CD14-positive monocyte (primary cell): Measurements from ENCODE around the gene PKP4. TPM values are rescaled to one million over a fixed set of nuclear protein-coding genes. Genes with fewer than 3 reads are reported as not detected.

Experiments used
- DNase-seq, 3 donors: peaks; one replicate each; pipeline ENCODE4 v3.0.0-alpha.2; 2011 to 2022
- H2AFZ ChIP-seq: 2 replicates; pipeline ENCODE4 v1.6.0; 2012; ENCODE audit warnings: mild to moderate bottlenecking, low read depth, low read length, inconsistent platforms; ENCODE audit not compliant: insufficient read depth, poor library complexity, severe bottlenecking
- H3K27ac ChIP-seq, 2 donors: 1 replicate in 1 of 2; 2 replicates in 1 of 2; pipeline ENCODE4 v1.5.1; 2012 to 2013; ENCODE audit warnings: low read length in 2 of 2, control low read depth in 1 of 2, inconsistent platforms in 1 of 2, low read depth in 1 of 2, mild to moderate bottlenecking in 1 of 2
- H3K27me3 ChIP-seq, 2 donors: one replicate each; pipeline versions ENCODE4 v1.6.0 to v1.6.1; 2011 to 2013; ENCODE audit warnings: low read length in 2 of 2; ENCODE audit not compliant: control insufficient read depth in 2 of 2, insufficient read depth in 2 of 2
- H3K36me3 ChIP-seq, 2 donors: replicated peaks in 1 of 2; 1 replicate in 1 of 2; 2 replicates in 1 of 2; pipeline versions ENCODE4 v1.5.1 to v1.6.1; 2012 to 2013; ENCODE audit warnings: low read length in 2 of 2, control low read depth in 1 of 2, inconsistent platforms in 1 of 2, mild to moderate bottlenecking in 1 of 2; ENCODE audit not compliant: insufficient read depth in 2 of 2, control insufficient read depth in 1 of 2
- H3K4me1 ChIP-seq, 2 donors: 1 replicate in 1 of 2; 2 replicates in 1 of 2; pipeline versions ENCODE4 v1.5.1 to v1.6.1; 2012 to 2013; ENCODE audit warnings: low read length in 2 of 2, control low read depth in 1 of 2, inconsistent platforms in 1 of 2, mild to moderate bottlenecking in 1 of 2, moderate library complexity in 1 of 2; ENCODE audit not compliant: insufficient read depth in 2 of 2, control insufficient read depth in 1 of 2
- H3K4me2 ChIP-seq: replicated peaks from 2 replicates; pipeline ENCODE3; 2012; ENCODE audit warnings: low read length, moderate library complexity, mild to moderate bottlenecking; ENCODE audit not compliant: poor library complexity, severe bottlenecking; ENCODE audit errors: extremely low read depth
- H3K4me3 ChIP-seq, 3 experiments: fragments of 200-600 bp in 1 of 3; sonication (generic) in 1 of 3; replicated peaks in 1 of 3; 1 replicate in 2 of 3; 2 replicates in 1 of 3; pipeline ENCODE4 v1.5.1; 2011 to 2013; ENCODE audit warnings: low read length in 3 of 3, mild to moderate bottlenecking in 3 of 3, control low read depth in 2 of 3, low read depth in 2 of 3, inconsistent platforms in 1 of 3, moderate library complexity in 1 of 3
- H3K79me2 ChIP-seq: 2 replicates; pipeline ENCODE4 v1.6.0; 2012; ENCODE audit warnings: mild to moderate bottlenecking, control low read depth, inconsistent platforms, low read length, moderate library complexity; ENCODE audit not compliant: insufficient read depth
- H3K9ac ChIP-seq: 2 replicates; pipeline ENCODE4 v1.6.0; 2017; ENCODE audit warnings: low read length, mild to moderate bottlenecking; ENCODE audit not compliant: insufficient read depth, poor library complexity, severe bottlenecking
- H3K9me3 ChIP-seq, 2 donors: replicated peaks in 1 of 2; 1 replicate in 1 of 2; 2 replicates in 1 of 2; pipeline versions ENCODE4 v1.5.1 to v1.6.1; 2012 to 2013; ENCODE audit warnings: low read length in 2 of 2, control low read depth in 1 of 2; ENCODE audit not compliant: control insufficient read depth in 1 of 2, insufficient read depth in 1 of 2
- H4K20me1 ChIP-seq: 2 replicates; pipeline ENCODE4 v1.6.0; 2012; ENCODE audit warnings: mild to moderate bottlenecking, low read length, control low read depth, moderate library complexity; ENCODE audit not compliant: insufficient read depth
- H3K27ac Mint-ChIP-seq, 7 donors: one replicate each; pipeline ENCODE4 v1.8.0; 2020; ENCODE audit warnings: mild to moderate bottlenecking in 7 of 7, mixed read lengths in 7 of 7, moderate library complexity in 6 of 7, inconsistent platforms in 2 of 7
- H3K27me3 Mint-ChIP-seq, 3 donors: one replicate each; pipeline ENCODE4 v1.8.0; 2021 to 2022; ENCODE audit warnings: low read depth in 3 of 3, mild to moderate bottlenecking in 3 of 3, mixed read lengths in 3 of 3, moderate library complexity in 3 of 3, inconsistent platforms in 1 of 3
- H3K36me3 Mint-ChIP-seq, 2 donors: one replicate each; pipeline ENCODE4 v1.8.0; 2020; ENCODE audit warnings: mixed read lengths in 2 of 2, inconsistent platforms in 1 of 2, mild to moderate bottlenecking in 1 of 2
- H3K4me1 Mint-ChIP-seq: one replicate; pipeline ENCODE4 v1.8.0; 2020; ENCODE audit warnings: mild to moderate bottlenecking, mixed read lengths
- H3K4me3 Mint-ChIP-seq, 2 donors: one replicate each; pipeline ENCODE4 v1.8.0; 2020; ENCODE audit warnings: mild to moderate bottlenecking in 2 of 2, mixed read lengths in 2 of 2, moderate library complexity in 1 of 2
- H3K9me3 Mint-ChIP-seq, 7 donors: one replicate each; pipeline ENCODE4 v1.8.0; 2020 to 2022; ENCODE audit warnings: mixed read lengths in 7 of 7, mild to moderate bottlenecking in 6 of 7, moderate library complexity in 6 of 7, inconsistent platforms in 2 of 7
- CTCF ChIP-seq: fragments of 200-600 bp; IDR thresholded peaks from one replicate; pipeline ENCODE4 v1.8.0; 2022; ENCODE audit warnings: antibody characterized with exemption, mild to moderate bottlenecking
- WGBS: methylation state at CpG from one replicate; pipeline ENCODE4 v1.1.5; 2013; ENCODE audit warnings: missing lambda C conversion rate; ENCODE audit not compliant: insufficient coverage; 5-methylcytosine and 5-hydroxymethylcytosine counted together
- intact Hi-C, 2 donors: fragments of 100-400 bp; cut with micrococcal nuclease; formaldehyde crosslinking; loops; one replicate each; pipeline versions ENCODE4 v1.15.0 to v1.15.1; 2023
- polyA plus RNA-seq, 3 donors: library from polyadenylated mRNA; depleted of rRNA in 1 of 3; unstranded in 2 of 3; stranded (reverse) in 1 of 3; fragments of 300-500 nt in 2 of 3; fragments of >200 nt in 1 of 3; fragmentation: Illumina TruSeq in 2 of 3; gene quantifications; 1 replicate in 2 of 3; 2 replicates in 1 of 3; pipeline ENCODE4 v1.2.3, GENCODE V29; 2012 to 2021

The PKP4 gene
- polyA plus RNA-seq, 3 donors: 0.33 to 9.4 (median 0.73) TPM

GRCh38 chr2:158699323-158699722, 242.6 kb downstream of the PKP4 start:
- no peak overlapping the region for H3K4me3 ChIP-seq
- no peak for DNase-seq
- WGBS: 100% methylated on average over 2 of the region's 6 CpGs
- no peaks in the 10 kb centered on the region for H3K79me2 ChIP-seq
- intact Hi-C loops: no loop called here
- Mint-ChIP-seq H3K27ac (no peak overlapping the region), H3K36me3 (no peaks in the 10 kb centered on the region), H3K27me3 (peaks cover 0 to 2% (median 0%) of the 10 kb centered on the region in 3 donors), H3K4me1 (no peaks in the 10 kb centered on the region), H3K4me3 (no peak overlapping the region), H3K9me3 (peaks cover 7 to 19% (median 12%) of the 10 kb centered on the region in 7 donors)
- no peaks in the 10 kb centered on the region for H3K4me1 ChIP-seq
- no peak overlapping the region for H3K4me2 ChIP-seq
- peaks cover 0 to 6% of the 10 kb centered on the region in 2 donors for H3K9me3 ChIP-seq
- no peak overlapping the region for H3K9ac ChIP-seq
- no peak overlapping the region for H2AFZ ChIP-seq
- H3K36me3 ChIP-seq: no peaks in the 10 kb centered on the region
- TF ChIP-seq CTCF: no peak
- no peak overlapping the region for H3K27ac ChIP-seq
- H3K27me3 ChIP-seq: no peaks in the 10 kb centered on the region
- H4K20me1 ChIP-seq: no peaks in the 10 kb centered on the region

- WGBS: 100% methylated on average over 1 of the region's 3 CpGs
- Histone ChIP-seq H3K4me1 (no peaks in the 10 kb centered on the region), H3K79me2 (no peaks in the 10 kb centered on the region), H3K27ac (no peak overlapping the region), H3K4me3 (no peak overlapping the region), H3K9ac (no peak overlapping the region), H4K20me1 (no peaks in the 10 kb centered on the region), H3K9me3 (peaks cover 3 to 7% of the 10 kb centered on the region in 2 donors), H3K36me3 (no peaks in the 10 kb centered on the region), H3K4me2 (no peak overlapping the region), H3K27me3 (no peaks in the 10 kb centered on the region), H2AFZ (no peak overlapping the region)
- H3K36me3 Mint-ChIP-seq: no peaks in the 10 kb centered on the region
- no peak for TF ChIP-seq CTCF
- intact Hi-C loops: no loop called here
- H3K27me3 Mint-ChIP-seq: peaks cover 0 to 2% (median 0%) of the 10 kb centered on the region in 3 donors
- H3K4me1 Mint-ChIP-seq: no peaks in the 10 kb centered on the region
- no peak for DNase-seq
- no peak overlapping the region for H3K27ac Mint-ChIP-seq
- H3K9me3 Mint-ChIP-seq: peaks cover 9 to 21% (median 18%) of the 10 kb centered on the region in 7 donors
- no peak overlapping the region for H3K4me3 Mint-ChIP-seq
Observed at GRCh38 chr2:158701101-158701500, 244.3 kb downstream of the PKP4 start.
